C4-2B (cell line): ENCODE measurements around the gene DNAJC11.

Experiments used
- ZFX ChIP-seq: fragments of 450-650 bp; IDR thresholded peaks from 2 replicates; pipeline ENCODE4 v1.6.1; 2017
- TF ChIP-seq, protein P1 (sequence below): fragments of 450-650 bp; conservative IDR thresholded peaks from 2 replicates; pipeline ENCODE4 v1.5.1; 2017; ENCODE audit warnings: mild to moderate bottlenecking

DNA sequence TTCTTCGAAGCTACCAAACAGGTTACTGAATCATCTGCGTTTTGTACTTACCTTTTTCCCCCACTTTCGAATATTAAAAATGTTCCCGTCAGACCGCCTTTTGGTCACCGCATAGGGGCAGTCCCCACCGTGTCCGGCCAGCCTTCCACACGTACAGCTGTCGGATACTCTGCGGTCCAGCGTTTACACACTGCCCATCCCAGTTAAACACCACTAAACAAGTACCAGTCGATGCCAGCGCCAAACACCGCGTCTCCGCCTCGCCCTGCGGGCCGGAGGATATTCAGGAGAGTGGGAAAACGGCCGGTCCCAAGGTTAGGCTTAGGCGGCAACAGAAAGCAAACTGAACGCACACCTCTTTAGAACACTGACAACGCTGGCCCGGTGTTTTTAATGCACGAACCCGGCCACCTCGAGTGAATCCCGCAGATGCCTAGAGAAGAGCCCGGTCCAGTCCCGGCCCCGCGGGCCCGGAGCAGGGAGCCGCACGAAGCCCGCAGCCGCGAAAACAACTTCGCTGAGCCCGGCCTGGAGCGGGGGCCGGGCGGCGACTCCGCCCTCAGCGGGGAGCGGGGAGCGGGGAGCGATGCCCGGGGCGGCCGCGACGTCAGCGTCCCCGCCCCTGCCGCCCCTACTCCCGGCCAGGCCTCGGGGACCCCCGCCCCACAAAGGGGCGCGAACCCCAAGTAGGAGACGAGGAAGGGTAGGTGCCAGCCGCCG lies 88.8 kb downstream of the DNAJC11 start:
- TF ChIP-seq, protein P1, sequence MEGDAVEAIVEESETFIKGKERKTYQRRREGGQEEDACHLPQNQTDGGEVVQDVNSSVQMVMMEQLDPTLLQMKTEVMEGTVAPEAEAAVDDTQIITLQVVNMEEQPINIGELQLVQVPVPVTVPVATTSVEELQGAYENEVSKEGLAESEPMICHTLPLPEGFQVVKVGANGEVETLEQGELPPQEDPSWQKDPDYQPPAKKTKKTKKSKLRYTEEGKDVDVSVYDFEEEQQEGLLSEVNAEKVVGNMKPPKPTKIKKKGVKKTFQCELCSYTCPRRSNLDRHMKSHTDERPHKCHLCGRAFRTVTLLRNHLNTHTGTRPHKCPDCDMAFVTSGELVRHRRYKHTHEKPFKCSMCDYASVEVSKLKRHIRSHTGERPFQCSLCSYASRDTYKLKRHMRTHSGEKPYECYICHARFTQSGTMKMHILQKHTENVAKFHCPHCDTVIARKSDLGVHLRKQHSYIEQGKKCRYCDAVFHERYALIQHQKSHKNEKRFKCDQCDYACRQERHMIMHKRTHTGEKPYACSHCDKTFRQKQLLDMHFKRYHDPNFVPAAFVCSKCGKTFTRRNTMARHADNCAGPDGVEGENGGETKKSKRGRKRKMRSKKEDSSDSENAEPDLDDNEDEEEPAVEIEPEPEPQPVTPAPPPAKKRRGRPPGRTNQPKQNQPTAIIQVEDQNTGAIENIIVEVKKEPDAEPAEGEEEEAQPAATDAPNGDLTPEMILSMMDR: no peak
- TF ChIP-seq ZFX: peak; percentile 65; the same call in 1 of the 2 replicates
